Tibial artery (tissue), 4 donors: Measurements from ENCODE around the gene CD226.
"Not testable (repeated sequence)": the region's sequence is repeated elsewhere in the genome, so short reads cannot be mapped to it uniquely, and the experiment has no call there.

Source experiments
- DNase-seq, 2 donors: peaks; one replicate each; pipeline ENCODE4 v3.0.0-alpha.2; 2019
- H3K27ac ChIP-seq, 2 donors: fragments of 200-600 bp; sonication (generic) in 1 of 2; 1 replicate in 1 of 2; 2 replicates in 1 of 2; pipeline ENCODE4 v1.5.1; 2018 to 2019; ENCODE audit warnings: mild to moderate bottlenecking in 1 of 2
- H3K27me3 ChIP-seq, 2 donors: fragments of 200-600 bp; sonication (generic) in 1 of 2; one replicate each; pipeline versions ENCODE4 v1.5.1 to v1.6.0; 2016 to 2019
- H3K36me3 ChIP-seq, 3 donors: fragments of 200-600 bp; sonication (generic) in 2 of 3; one replicate each; pipeline ENCODE4 v1.5.1; 2016 to 2019; ENCODE audit warnings: mild to moderate bottlenecking in 2 of 3
- H3K4me1 ChIP-seq, 4 donors: fragments of 200-600 bp; sonication (generic) in 2 of 4; 1 replicate in 3 of 4; 2 replicates in 1 of 4; pipeline ENCODE4 v1.5.1; 2016 to 2019
- H3K4me3 ChIP-seq, 2 donors: fragments of 200-600 bp; sonication (generic) in 1 of 2; 1 replicate in 1 of 2; 2 replicates in 1 of 2; pipeline ENCODE4 v1.5.1; 2018 to 2019; ENCODE audit warnings: mild to moderate bottlenecking in 2 of 2
- H3K9me3 ChIP-seq, 3 donors: fragments of 200-600 bp; sonication (generic) in 1 of 3; one replicate each; pipeline ENCODE4 v1.5.1; 2016 to 2019
- intact Hi-C: fragments of 100-400 bp; cut with DNase I; formaldehyde crosslinking; loops from one replicate; pipeline ENCODE4 v1.15.0; 2023; ENCODE audit warnings: low total_unique reads
- TF ChIP-seq, protein P1 (sequence below), 2 experiments: fragments of 200-600 bp in 1 of 2; fragments of 450-650 bp in 1 of 2; IDR thresholded peaks; one replicate each; pipeline ENCODE4 v1.5.1; 2017 to 2019; ENCODE audit warnings: antibody characterized with exemption in 2 of 2, mild to moderate bottlenecking in 1 of 2, moderate library complexity in 1 of 2

CD226 gene

DNA sequence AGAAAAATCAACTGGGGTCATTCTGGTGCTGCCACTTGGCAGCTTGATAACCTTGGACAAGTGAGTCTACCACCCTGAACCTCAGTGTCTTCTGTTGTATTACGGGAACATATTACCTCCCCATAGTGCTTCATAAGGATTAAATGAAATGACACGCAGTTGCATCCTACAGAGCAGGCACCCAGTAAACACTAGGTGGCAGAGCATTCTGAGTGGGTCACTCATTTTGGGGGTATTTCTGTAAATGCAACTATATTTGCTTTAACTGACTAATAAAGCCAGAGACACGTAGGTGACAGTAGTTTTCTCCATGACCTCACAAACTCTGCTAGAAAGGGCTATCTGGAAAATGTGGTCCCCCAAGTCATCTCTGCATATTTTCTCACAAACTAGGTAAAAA is 4.7 kb downstream of the CD226 start:
- Histone ChIP-seq H3K4me3 (no peak overlapping the region), H3K4me1 (no peaks in the 10 kb centered on the region), H3K27me3 (no peaks in the 10 kb centered on the region), H3K36me3 (no peaks in the 10 kb centered on the region), H3K27ac (no peak overlapping the region), H3K9me3 (no peaks in the 10 kb centered on the region)
- intact Hi-C loops: no loop called here
- TF ChIP-seq, protein P1, sequence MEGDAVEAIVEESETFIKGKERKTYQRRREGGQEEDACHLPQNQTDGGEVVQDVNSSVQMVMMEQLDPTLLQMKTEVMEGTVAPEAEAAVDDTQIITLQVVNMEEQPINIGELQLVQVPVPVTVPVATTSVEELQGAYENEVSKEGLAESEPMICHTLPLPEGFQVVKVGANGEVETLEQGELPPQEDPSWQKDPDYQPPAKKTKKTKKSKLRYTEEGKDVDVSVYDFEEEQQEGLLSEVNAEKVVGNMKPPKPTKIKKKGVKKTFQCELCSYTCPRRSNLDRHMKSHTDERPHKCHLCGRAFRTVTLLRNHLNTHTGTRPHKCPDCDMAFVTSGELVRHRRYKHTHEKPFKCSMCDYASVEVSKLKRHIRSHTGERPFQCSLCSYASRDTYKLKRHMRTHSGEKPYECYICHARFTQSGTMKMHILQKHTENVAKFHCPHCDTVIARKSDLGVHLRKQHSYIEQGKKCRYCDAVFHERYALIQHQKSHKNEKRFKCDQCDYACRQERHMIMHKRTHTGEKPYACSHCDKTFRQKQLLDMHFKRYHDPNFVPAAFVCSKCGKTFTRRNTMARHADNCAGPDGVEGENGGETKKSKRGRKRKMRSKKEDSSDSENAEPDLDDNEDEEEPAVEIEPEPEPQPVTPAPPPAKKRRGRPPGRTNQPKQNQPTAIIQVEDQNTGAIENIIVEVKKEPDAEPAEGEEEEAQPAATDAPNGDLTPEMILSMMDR (IDR thresholded peaks at IDR 0.05): no peak
- DNase-seq: no peak

DNA sequence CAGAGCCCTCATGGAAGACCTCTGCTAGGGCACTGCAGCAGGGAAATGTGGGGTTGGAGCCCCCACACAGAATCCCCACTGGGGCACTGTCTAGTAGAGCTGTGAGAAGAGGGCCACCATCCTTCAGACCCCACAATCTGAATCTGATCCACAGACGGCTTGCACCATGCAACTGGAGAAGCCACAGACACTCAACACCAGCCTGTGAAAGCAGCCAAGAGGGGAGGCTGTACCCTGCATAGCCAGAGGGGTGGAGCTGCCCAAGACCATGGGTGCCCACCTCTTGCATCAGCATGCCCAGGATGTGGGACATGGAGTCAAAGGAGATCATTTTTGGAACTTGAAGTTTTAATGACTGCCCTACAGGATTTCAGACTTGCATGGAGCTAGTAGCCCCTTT is 6.5 kb downstream of the CD226 start:
- Histone ChIP-seq H3K4me1 (no peaks in the 10 kb centered on the region), H3K27me3 (no peaks in the 10 kb centered on the region), H3K9me3 (no peaks in the 10 kb centered on the region), H3K4me3 (no peak overlapping the region), H3K27ac (no peak overlapping the region), H3K36me3 (no peaks in the 10 kb centered on the region)
- intact Hi-C loops: no loop called here
- DNase-seq: no peak
- TF ChIP-seq, protein P1 (IDR thresholded peaks at IDR 0.05): no peak

DNA sequence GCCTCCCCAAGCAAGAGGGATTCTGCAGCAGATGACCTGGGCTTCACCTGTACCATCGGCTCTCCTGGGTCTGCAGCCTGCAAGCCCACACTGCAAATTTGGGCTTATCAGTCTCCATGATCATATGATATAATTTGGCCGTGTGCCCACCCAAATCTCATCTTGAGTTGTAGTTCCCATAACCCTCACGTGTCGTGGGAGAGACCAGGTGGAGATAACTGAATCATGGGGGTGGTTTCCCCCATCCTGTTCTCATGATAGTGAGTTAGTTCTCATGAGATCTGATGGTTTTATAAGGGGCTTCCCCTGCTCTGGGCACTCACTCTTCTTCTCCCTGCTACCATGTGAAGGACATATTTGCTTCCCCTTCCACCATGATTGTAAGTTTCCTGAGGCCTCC is 7.9 kb downstream of the CD226 start:
- H3K9me3 ChIP-seq, H3K27ac ChIP-seq, DNase-seq, H3K27me3 ChIP-seq, H3K4me3 ChIP-seq, intact Hi-C loops, H3K36me3 ChIP-seq, H3K4me1 ChIP-seq: not testable (repeated sequence)

DNA sequence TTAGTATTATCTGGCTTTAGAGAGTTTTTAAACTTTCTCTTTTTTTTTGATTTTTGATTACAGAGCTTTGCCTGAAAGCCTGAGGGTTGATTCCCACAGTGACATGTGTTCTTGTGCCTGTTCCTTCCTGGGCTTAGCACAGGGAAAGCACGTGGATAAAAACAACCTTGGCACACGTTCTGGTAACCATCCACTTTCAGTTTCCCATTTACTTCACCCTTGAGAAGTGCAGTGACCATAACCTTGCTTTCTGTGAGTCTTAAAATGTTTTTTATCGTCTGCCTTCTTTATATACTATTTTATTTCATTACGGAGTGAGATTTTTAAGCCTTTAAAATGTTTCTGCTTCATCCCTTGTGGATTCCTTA is 11.5 kb downstream of the CD226 start:
- Histone ChIP-seq H3K36me3 (no peaks in the 10 kb centered on the region), H3K4me1 (no peaks in the 10 kb centered on the region), H3K4me3 (no peak overlapping the region), H3K9me3 (no peaks in the 10 kb centered on the region), H3K27ac (no peak overlapping the region), H3K27me3 (no peaks in the 10 kb centered on the region)
- TF ChIP-seq, protein P1 (IDR thresholded peaks at IDR 0.05): no peak
- DNase-seq: no peak
- intact Hi-C loops: no loop called here

DNA sequence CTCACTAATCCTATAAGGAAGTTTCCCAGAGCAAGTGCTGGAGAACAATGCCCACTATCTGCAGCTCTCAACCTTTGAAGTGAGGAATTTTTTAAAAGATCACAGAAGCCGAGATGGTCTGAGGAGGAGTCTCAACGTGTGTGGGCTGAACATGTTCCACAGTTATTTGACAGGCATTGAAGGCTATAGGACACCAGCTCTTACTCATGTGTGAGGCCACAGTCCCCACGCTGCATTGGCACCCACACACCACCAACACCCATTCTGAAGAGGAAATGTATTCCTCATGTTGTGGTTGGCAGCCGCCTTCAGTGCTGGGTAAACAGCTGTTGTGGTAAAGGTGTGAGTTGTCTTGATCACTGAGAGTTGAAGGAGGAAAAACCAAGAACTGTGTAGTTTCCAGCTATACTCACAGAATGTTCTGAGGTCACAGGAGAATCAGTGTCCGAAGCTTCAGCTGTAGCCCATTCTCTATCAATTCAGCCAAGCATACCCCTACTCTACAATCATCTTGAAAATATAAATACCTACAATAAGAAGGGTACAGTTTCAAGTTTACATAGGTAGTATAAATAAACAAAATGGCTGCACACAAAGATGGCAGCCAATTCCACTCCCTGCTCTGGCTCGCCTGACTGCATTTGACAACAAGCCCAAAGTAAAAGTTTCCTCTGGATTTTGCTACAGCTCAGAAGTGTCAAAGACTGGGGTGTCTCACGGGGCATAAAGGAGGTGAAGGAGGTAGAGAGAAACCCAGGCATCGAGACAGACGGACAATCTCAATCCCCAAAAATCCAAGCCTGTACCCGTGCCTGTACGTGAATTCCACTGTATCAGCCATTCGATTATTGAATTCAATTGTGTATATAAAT is 12.1 kb downstream of the CD226 start:
- TF ChIP-seq, protein P1 (IDR thresholded peaks at IDR 0.05): no peak
- DNase-seq: no peak
- Histone ChIP-seq H3K27ac (no peak overlapping the region), H3K9me3 (no peaks in the 10 kb centered on the region), H3K36me3 (no peaks in the 10 kb centered on the region), H3K27me3 (no peaks in the 10 kb centered on the region), H3K4me3 (no peak overlapping the region), H3K4me1 (no peaks in the 10 kb centered on the region)
- intact Hi-C loops: no loop called here

DNA sequence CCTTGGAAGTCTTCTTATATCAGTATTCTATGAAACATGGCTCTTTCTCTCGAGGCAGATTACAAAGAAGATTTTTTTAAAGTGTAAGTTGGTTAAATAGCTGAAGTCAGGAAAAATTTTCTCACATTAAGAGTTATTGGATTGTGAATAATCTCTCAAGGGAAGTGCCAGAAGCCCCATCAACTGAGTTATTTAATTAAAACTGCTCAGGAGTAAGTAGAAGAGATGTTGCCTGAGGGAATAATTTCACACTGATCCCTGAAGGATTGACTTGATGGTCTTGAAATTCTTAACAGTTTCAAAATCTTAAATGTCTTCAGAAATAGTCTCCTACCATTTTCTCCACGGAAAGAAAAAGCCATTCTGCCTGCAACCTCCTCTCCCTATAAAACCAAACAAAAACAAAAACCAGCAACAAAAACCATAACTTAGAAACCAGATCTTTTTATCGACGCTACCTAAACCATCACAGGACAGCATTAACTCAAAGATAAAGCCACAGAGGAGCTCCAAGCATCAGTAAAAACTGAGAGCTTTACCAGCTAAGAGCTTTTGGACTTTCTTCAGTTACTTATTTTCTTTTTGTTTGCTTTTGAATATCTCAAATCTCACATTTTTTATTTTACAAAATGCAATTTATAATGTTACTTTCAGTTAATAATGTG is 12.9 kb downstream of the CD226 start:
- TF ChIP-seq, protein P1 (IDR thresholded peaks at IDR 0.05): no peak
- no peaks in the 10 kb centered on the region for H3K27me3 ChIP-seq
- no peaks in the 10 kb centered on the region for H3K4me1 ChIP-seq
- no peak overlapping the region for H3K27ac ChIP-seq
- no peak overlapping the region for H3K4me3 ChIP-seq
- H3K9me3 ChIP-seq: no peaks in the 10 kb centered on the region
- H3K36me3 ChIP-seq: no peaks in the 10 kb centered on the region
- DNase-seq: no peak
- intact Hi-C loops: no loop called here
